ENCODE measurements around the gene KIF14.
"Not testable (repeated sequence)": the region's sequence is repeated elsewhere in the genome, so short reads cannot be mapped to it uniquely, and the experiment has no call there.

The KIF14 gene

DNA sequence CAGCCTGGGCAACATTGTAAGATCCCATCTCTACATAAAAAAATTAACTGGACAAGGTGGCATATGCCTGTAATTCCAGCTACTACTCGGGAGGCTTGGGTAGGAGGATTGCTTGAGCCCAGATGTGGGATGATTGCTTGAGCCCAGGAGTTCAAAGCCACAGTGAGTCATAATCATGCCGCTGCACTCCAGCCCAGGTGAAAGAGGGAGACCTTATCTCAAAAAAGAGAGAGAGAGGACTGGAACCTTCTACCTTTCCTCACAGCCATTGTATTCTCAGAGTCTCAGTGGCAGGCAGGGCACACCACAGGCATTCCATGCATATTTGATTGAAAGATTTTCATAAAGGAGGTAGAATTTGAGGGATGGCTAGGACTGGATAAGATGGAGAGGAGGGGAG, 78.4 kb downstream of the KIF14 start:
- no peak for DNase-seq

GRCh38 chr1:200540281-200540680, 80.3 kb downstream of the KIF14 start:
- no peak for DNase-seq

- DNase-seq = no peak
These were observed 82.4 kb downstream of the KIF14 start for GRCh38 chr1:200538179-200538578.

GRCh38 chr1:200535605-200536004, 84.9 kb downstream of the KIF14 start:
- DNase-seq = peak; percentile 29

- peak; percentile 52 for DNase-seq
These were observed 89.8 kb downstream of the KIF14 start for GRCh38 chr1:200530623-200531261.

DNA sequence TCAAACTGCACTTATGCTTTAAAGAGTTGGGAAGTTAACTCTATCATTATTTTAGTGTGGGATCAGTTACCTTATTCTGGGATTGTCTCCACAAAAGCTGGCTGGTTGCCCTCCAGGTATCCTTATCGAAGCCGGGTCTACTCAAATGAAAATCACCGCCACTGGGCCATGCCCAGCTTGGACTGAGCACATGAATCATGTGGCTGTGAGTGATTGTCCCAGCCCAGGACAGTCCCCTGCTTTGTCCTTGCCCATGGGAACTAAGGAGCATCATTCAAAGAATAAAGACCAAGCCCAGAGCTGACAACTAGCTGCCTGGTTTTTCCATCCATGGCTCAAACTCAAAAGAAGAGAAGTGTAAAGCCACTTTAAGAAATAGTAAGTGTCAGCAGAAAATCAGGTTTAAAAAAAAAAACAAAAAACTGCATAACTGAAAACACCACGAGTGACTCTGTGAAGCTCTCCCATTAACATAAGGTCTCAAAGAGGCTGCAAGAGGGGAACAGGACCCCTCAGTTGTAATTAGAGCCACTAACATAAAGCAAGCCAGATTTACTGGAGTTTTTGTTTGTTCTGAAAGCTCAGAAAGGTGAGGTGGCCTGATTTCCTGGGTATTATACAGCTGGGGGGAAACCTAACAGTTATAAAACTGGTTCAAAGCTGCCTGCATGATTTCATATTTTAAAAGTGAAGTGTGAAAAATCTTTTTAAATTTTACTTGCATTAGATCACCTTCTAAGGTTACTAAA, 91.5 kb downstream of the KIF14 start:
- DNase-seq = no peak

- DNase-seq = no peak
These were observed 92.9 kb downstream of the KIF14 start for GRCh38 chr1:200527670-200528069.

DNA sequence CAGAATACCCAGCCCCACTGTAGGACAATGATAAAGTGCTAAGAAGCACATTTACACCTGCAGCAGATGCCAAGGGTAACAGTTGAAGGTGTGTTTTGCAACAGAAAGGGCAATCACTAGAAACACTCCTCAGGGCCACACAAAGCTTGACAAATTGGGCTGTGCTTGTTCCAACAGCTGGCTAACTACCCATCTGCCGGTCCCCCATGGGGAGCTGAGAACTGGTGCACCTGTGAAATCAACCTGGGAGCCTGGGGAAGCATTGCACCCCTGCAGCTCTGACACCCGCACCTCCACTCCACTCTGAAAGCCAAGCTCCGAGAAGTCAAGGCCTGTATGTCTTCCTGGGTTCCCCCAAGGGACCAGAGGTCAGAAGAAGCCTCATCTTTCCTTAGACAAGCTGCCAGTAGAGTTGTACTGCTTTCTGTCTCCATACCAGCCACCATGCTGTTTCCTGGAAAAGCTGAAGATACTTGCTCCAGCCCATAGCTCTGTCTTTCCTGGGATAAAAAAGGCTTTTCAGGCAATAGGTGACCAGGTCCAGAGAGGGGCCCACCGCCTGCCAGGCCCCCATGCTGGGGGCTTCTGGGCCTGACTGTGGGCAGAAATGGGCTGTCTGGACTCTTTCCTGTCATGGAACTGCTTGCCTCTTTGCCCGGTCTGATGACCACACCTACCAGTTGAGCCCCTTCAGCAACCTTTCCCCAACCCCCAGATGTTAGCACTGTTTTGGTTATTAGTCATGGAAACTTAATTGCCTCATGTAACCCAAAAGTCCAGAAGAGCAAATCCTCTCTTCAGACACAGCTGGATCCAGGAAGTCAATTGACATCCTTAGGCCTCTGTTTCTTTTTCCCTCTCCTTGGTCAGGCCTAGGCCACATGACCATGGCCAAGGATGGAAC, 93.6 kb downstream of the KIF14 start:
- DNase-seq = no peak

DNA sequence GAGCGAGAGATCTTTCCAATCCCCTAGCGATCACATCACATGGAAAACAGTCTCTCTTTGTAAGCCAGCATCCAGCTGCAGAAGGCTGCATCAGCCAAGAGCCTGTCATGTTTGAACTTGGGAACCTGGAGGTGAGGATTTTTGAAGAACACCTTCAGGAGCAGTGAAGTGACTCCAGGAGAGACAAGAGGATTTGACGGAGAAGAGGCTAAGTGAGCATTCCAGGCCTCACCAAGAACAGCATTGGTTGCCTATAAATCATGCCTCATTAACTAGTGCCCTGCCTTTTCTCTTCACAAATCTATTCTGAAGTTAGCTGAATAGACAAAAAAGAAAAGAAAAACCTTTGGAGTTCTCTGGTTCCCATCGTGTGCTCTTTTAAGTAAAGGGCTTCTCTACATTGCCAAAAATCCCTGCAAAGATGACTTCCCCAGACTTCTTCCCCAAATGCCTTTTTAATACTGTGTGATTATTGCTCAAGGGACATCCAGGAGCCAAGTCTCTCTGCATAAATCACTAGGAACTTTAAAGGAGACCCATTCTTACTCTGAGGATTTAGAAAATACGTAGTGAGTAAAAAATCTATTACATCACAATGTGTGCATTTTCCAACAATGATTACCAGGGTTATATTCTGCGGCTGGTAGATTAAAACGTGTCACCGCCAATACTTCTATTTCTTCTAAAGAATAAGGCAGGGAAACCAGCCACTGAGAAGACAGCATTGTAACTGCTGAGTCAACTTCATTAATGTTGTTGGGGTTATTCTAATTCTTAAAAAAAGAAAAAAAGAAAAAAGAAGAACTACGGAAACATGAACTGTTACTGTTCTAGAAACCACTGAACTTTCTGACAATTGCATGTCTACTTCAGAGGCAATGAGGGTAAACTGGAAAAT, 95.2 kb downstream of the KIF14 start:
- no peak for DNase-seq

DNA sequence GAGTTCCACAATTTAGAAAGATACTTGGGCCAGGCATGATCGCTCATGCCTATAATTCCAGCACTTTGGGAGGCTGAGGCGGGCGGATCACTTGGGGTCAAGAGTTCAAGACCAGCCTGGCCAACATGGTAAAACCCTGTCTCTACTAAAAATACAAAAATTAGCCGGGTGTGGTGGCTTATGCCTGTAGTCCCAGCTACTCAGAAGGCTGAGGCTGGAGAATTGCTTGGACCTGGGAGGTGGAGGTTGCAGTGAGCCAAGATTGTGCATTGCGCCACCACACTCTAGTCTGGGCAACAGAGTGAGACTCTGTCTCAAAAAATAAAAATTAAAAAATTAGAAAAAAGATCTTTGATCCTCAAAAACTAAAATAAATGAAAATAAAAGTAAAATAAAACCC, 96.0 kb downstream of the KIF14 start:
- DNase-seq = not testable (repeated sequence)

DNA sequence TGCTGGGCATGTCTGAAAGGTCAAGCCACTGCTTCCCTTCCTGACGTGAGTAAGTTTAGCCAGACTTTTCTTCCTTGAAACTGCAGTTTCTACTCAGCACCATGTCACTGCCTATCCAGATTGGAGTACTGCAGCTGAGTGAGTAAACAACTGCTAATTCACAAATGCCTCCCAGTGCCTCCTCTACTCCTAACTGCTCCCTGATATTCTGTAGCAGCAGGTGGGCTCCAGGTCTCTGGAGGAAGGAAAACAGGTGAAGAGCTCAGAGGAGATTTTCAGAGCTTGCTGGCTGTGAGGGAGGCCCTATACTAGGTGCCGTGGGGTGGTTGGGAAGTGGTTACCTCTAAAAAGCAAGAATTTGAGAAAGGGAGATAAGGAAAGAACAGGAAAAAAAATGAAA, 96.5 kb downstream of the KIF14 start:
- no peak for DNase-seq

GRCh38 chr1:200520735-200521134, 99.8 kb downstream of the KIF14 start:
- no peak for DNase-seq

DNA sequence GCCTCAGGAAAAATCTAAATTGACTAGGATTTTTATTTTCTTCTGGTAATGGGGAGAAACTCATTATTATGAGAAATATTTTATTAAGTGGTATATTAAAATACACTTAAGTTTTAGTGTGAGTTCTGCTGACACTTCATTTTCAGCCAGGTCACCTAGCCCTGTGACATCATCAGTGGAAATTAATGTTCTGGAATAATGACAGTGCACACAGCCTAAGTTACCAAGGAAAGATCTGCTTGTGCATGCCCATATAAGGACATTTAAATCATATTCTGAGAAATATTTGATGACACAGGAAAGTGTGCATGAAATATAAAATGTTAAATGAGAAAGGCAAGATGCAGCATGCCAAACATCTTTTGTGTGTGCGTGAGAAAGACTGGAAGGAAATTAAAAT, 102.0 kb downstream of the KIF14 start:
- DNase-seq = no peak

- DNase-seq = no peak
These were observed 108.4 kb downstream of the KIF14 start for GRCh38 chr1:200512191-200512590.

- peak; percentile 75 for DNase-seq
These were observed 110.3 kb downstream of the KIF14 start for GRCh38 chr1:200510228-200510623.

DNA sequence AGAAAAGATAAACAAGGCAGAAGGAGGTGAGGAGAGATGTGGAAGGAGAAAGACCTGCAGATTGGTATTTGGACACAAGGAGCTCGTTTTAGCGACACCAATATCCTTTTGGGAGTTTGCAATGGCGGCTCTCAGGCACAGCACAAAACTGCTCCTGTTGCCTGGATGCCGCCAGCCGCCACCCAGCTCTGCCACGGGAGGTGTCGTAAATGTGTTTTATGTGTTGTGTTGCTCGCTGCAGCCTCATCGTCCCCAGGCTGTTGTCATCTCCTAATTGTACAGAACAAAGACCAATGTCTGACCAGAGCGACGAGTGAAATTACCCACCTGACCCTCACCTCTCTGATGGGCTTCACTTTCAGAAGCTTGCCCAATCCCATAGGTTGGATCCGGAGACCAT, 114.1 kb downstream of the KIF14 start:
- DNase-seq = no peak

- no peak for DNase-seq
These were observed 115.3 kb downstream of the KIF14 start for GRCh38 chr1:200505257-200505656.
